Measurements from ENCODE around the gene GNAZ.

GNAZ gene

DNA sequence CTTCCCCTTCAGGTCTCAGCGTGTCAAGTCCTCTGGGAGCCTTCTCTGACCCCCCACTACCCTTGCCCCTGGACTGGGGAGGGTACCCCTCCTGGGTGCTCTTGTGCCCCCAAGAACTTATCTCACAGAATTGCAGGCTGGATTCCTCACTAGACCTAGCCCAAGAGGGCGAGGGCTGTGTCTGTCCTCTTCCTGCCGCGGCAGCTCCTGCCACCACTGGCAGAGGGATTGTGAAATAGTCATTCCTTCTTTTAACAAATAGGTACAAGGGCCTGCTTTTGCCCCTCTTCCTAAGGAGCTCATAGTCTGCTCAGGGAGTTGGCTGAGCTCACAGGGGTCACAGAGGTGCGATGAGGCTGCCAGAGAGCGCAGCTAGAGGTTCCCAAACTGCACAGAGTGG, 80.4 kb downstream of the GNAZ start:
- DNase-seq (ENCODE audit: low read depth in 1 of 2, low spot score in 1 of 2) = no peak
- H3K4me3 ChIP-seq (replicated peaks; ENCODE audit: insufficient read depth, low read length) = no peak overlapping the region
- H3K27ac ChIP-seq (replicated peaks) = no peak overlapping the region
- TF ChIP-seq, protein P1, sequence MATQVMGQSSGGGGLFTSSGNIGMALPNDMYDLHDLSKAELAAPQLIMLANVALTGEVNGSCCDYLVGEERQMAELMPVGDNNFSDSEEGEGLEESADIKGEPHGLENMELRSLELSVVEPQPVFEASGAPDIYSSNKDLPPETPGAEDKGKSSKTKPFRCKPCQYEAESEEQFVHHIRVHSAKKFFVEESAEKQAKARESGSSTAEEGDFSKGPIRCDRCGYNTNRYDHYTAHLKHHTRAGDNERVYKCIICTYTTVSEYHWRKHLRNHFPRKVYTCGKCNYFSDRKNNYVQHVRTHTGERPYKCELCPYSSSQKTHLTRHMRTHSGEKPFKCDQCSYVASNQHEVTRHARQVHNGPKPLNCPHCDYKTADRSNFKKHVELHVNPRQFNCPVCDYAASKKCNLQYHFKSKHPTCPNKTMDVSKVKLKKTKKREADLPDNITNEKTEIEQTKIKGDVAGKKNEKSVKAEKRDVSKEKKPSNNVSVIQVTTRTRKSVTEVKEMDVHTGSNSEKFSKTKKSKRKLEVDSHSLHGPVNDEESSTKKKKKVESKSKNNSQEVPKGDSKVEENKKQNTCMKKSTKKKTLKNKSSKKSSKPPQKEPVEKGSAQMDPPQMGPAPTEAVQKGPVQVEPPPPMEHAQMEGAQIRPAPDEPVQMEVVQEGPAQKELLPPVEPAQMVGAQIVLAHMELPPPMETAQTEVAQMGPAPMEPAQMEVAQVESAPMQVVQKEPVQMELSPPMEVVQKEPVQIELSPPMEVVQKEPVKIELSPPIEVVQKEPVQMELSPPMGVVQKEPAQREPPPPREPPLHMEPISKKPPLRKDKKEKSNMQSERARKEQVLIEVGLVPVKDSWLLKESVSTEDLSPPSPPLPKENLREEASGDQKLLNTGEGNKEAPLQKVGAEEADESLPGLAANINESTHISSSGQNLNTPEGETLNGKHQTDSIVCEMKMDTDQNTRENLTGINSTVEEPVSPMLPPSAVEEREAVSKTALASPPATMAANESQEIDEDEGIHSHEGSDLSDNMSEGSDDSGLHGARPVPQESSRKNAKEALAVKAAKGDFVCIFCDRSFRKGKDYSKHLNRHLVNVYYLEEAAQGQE (IDR thresholded peaks at IDR 0.05; ENCODE audit: insufficient replicate concordance, low read depth) = no peak
- TF ChIP-seq GABPA (IDR thresholded peaks at IDR 0.05; ENCODE audit: low read depth) (no peak), SPI1 (IDR thresholded peaks at IDR 0.05; ENCODE audit: borderline replicate concordance, low read depth) (no peak), POLR2AphosphoS5 (IDR thresholded peaks at IDR 0.05; ENCODE audit: low read depth) (no peak)
- TF ChIP-seq, protein P2, sequence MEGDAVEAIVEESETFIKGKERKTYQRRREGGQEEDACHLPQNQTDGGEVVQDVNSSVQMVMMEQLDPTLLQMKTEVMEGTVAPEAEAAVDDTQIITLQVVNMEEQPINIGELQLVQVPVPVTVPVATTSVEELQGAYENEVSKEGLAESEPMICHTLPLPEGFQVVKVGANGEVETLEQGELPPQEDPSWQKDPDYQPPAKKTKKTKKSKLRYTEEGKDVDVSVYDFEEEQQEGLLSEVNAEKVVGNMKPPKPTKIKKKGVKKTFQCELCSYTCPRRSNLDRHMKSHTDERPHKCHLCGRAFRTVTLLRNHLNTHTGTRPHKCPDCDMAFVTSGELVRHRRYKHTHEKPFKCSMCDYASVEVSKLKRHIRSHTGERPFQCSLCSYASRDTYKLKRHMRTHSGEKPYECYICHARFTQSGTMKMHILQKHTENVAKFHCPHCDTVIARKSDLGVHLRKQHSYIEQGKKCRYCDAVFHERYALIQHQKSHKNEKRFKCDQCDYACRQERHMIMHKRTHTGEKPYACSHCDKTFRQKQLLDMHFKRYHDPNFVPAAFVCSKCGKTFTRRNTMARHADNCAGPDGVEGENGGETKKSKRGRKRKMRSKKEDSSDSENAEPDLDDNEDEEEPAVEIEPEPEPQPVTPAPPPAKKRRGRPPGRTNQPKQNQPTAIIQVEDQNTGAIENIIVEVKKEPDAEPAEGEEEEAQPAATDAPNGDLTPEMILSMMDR (IDR thresholded peaks at IDR 0.05; ENCODE audit: insufficient read depth, low read length) = no peak
- no peaks in the 10 kb centered on the region for H3K27me3 ChIP-seq (ENCODE audit: insufficient read depth, poor library complexity, severe bottlenecking)

DNA sequence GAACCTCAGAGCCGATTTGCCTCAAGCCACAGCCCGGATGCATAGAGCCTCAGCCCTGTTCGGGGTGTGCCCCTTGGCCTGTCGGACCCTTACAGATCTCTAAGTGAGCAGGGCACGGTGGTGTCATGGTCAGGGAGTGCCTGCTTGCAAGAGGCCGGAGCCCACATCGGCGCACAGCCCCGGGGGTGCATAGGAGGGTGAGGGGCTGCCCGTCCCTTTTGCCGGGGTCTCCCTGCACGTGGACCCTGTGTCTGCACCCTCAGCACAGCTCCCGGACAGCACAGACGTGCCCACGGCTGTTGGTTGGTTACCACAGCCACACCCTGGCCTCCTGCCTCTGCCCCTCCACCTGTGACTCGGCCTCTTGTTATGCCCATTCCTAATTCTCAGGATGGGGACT, 81.5 kb downstream of the GNAZ start:
- DNase-seq (ENCODE audit: low read depth in 1 of 2, low spot score in 1 of 2) = no peak
- TF ChIP-seq SPI1 (IDR thresholded peaks at IDR 0.05; ENCODE audit: borderline replicate concordance, low read depth) (no peak), POLR2AphosphoS5 (IDR thresholded peaks at IDR 0.05; ENCODE audit: low read depth) (no peak), GABPA (IDR thresholded peaks at IDR 0.05; ENCODE audit: low read depth) (no peak)
- TF ChIP-seq, protein P2 (IDR thresholded peaks at IDR 0.05; ENCODE audit: insufficient read depth, low read length) = no peak
- TF ChIP-seq, protein P1 (IDR thresholded peaks at IDR 0.05; ENCODE audit: insufficient replicate concordance, low read depth) = no peak
- no peak overlapping the region for H3K4me3 ChIP-seq (replicated peaks; ENCODE audit: insufficient read depth, low read length)
- no peaks in the 10 kb centered on the region for H3K27me3 ChIP-seq (ENCODE audit: insufficient read depth, poor library complexity, severe bottlenecking)
- H3K27ac ChIP-seq (replicated peaks) = no peak overlapping the region

DNA sequence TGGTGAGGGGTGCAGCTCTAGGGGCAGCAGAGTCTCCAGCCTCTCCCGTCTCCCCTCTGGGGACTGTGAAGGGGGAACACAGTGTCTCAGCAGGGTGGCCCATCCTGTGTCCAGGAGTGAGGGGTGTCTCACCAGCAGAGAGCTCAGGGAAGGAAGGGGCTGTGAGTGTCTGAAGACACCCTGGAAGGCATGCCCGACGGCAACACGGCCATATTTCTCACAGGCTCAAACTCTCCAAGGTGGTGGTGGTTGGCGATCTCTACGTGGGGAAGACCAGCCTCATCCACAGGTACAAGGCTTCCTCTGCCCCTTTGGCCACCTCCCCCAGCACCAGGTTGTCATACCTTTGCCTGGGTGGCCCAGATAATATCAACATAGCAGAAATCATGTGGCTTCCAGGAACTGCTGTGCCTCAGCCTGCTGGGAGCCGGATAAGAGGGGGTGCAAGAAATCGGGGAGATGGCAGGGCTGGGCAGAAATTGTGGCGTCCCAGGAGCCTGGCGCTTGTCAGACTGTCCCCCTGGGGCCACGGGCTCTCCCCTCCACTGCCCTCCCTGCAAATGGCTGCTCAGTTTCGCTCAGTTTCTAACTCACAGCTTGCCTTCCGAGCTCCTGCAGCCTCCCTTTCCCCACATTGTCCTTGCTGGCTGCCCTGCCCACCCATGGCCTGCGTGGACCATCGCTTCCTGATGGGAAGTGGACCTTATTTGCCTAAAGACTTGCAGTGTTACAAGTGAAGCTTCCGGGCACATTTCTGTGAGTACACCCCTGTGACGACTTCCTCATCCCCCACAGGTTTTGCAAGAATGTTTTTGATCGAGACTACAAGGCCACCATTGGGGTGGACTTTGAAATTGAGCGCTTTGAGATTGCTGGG, 82.2 kb downstream of the GNAZ start:
- no peak for TF ChIP-seq POLR2AphosphoS5 (IDR thresholded peaks at IDR 0.05; ENCODE audit: low read depth)
- TF ChIP-seq SPI1 (IDR thresholded peaks at IDR 0.05; ENCODE audit: borderline replicate concordance, low read depth) = peak; percentile 43; the same call in 1 of the 2 replicates
- peak; percentile 81 for TF ChIP-seq GABPA (IDR thresholded peaks at IDR 0.05; ENCODE audit: low read depth)
- Histone ChIP-seq H3K27me3 (ENCODE audit: insufficient read depth, poor library complexity, severe bottlenecking) (no peaks in the 10 kb centered on the region), H3K27ac (replicated peaks) (peak overlapping the region; percentile 76), H3K4me3 (replicated peaks; ENCODE audit: insufficient read depth, low read length) (no peak overlapping the region)
- DNase-seq (ENCODE audit: low read depth in 1 of 2, low spot score in 1 of 2) = peak; percentile 51 to 70

DNA sequence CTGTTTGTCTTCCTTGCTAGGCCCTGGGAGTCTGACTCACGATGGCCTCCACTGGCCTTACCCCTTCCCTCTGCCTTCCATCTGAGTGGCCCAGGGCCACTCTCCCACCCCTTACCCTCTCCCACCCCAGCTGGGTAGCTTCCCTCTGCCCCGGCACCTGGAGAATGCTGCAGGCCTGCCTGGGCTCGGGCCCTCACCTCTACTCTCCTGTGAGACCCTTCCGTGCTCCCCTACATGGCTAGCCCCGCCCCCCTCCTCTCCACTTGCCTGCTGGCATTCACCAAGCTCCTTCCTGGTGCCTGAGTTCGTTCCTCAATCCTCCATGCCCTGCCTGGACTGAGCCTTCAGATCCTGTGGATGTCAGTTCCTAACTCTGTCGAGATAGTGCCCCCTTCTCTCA, 83.7 kb downstream of the GNAZ start:
- TF ChIP-seq, protein P1 (IDR thresholded peaks at IDR 0.05; ENCODE audit: insufficient replicate concordance, low read depth) = no peak
- TF ChIP-seq POLR2AphosphoS5 (IDR thresholded peaks at IDR 0.05; ENCODE audit: low read depth) (no peak), GABPA (IDR thresholded peaks at IDR 0.05; ENCODE audit: low read depth) (no peak), SPI1 (IDR thresholded peaks at IDR 0.05; ENCODE audit: borderline replicate concordance, low read depth) (no peak)
- TF ChIP-seq, protein P2 (IDR thresholded peaks at IDR 0.05; ENCODE audit: insufficient read depth, low read length) = no peak
- no peak overlapping the region for H3K27ac ChIP-seq (replicated peaks)
- no peak overlapping the region for H3K4me3 ChIP-seq (replicated peaks; ENCODE audit: insufficient read depth, low read length)
- H3K27me3 ChIP-seq (ENCODE audit: insufficient read depth, poor library complexity, severe bottlenecking) = no peaks in the 10 kb centered on the region
- no peak for DNase-seq (ENCODE audit: low read depth in 1 of 2, low spot score in 1 of 2)

All from HL-60 (cell line).